T-helper 2 cell treated with Interferon-gamma antibody and Interleukin-4, amounts not matched to agents 5 μg/mL and 100 μg/mL, for 36 hours (primary cell): ENCODE results near the gene OR9Q2.
"Not testable (repeated sequence)": the region's sequence is repeated elsewhere in the genome, so short reads cannot be mapped to it uniquely, and the experiment has no call there.

Experiments used
- DNase-seq: peaks from one replicate; pipeline ENCODE4 v3.0.0; 2021; ENCODE audit warnings: low spot score
- H3K27ac Mint-ChIP-seq: one replicate; pipeline ENCODE4 v1.8.0; 2021; ENCODE audit warnings: mild to moderate bottlenecking, mixed read lengths
- H3K27me3 Mint-ChIP-seq: one replicate; pipeline ENCODE4 v1.8.0; 2021; ENCODE audit warnings: low read depth, mixed read lengths
- H3K36me3 Mint-ChIP-seq: one replicate; pipeline ENCODE4 v1.8.0; 2021; ENCODE audit warnings: low read depth, mixed read lengths
- H3K4me1 Mint-ChIP-seq: one replicate; pipeline ENCODE4 v1.8.0; 2021; ENCODE audit warnings: low read depth, mixed read lengths
- H3K4me3 Mint-ChIP-seq: one replicate; pipeline ENCODE4 v1.8.0; 2022; ENCODE audit warnings: mild to moderate bottlenecking, moderate library complexity, mixed read lengths
- H3K9me3 Mint-ChIP-seq: one replicate; pipeline ENCODE4 v1.8.0; 2021; ENCODE audit warnings: mixed read lengths

Gene OR9Q2

DNA sequence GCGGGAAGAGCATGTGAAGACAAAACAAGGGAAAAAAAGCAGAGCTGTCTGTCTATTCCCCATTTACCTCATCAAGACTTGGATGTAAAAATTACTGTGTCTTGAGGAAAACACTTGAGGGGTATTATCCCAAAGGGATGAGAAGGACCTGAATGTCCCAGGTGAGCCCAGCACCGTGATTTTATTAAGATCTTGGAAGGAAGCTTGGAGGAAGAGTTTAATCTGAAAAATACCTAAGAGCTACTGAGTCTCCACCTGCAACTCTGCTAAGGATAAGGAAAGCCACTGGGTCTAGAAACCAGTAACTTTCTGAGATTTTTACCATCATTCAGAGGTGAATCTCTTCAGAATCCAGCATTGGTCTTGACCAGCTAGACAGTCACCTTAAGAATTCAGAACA is 23.6 kb downstream of the OR9Q2 start, which contains the start of gene OR1S1:
TSS of gene OR1S1 (plus strand) at position 301 of the 400 bp plus-strand sequence.
- not testable (repeated sequence) for H3K4me3 Mint-ChIP-seq, H3K36me3 Mint-ChIP-seq, H3K27ac Mint-ChIP-seq, H3K9me3 Mint-ChIP-seq, DNase-seq, H3K27me3 Mint-ChIP-seq, H3K4me1 Mint-ChIP-seq

DNA sequence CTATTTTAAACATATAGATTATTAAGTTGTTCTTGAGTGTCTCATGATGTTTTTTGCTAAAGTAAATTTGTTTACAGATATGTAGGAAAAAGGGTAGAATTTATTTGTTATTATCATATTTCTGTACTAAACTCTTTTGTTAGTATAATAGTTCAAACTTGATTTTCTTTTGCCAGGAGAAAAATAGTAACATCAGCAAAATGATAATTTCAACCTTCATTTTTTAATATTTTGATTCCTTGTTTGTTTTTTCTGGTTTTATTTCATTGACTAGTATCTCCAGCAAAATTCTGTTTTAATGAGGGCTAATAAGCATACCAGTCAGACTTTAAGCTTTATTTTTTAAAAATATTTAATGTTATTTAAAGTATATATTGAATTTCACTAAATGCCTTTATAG is 27.6 kb downstream of the OR9Q2 start:
- Mint-ChIP-seq H3K4me3 (no peak overlapping the region), H3K4me1 (no peaks in the 10 kb centered on the region), H3K27ac (no peak overlapping the region), H3K27me3 (no peaks in the 10 kb centered on the region), H3K9me3 (no peaks in the 10 kb centered on the region), H3K36me3 (no peaks in the 10 kb centered on the region)
- no peak for DNase-seq

DNA sequence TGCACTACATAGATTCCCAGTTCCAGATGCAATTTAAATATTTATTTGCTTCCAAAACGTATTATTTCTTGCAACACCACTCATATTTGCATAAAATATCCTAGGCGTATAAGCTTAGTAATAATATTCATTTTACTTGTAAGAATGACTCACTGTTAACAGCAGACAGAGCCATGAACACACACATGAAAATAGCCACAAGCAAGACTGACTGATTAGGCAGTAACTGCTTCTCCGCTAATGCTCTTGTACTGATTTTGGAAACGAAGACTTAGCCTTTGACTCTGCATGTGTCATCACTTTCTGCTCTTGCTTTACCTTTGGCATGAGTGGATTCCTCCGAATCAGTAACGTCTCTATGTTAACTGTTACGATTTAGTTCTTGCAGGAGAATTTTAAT is 33.9 kb downstream of the OR9Q2 start:
- Mint-ChIP-seq H3K36me3 (no peaks in the 10 kb centered on the region), H3K9me3 (no peaks in the 10 kb centered on the region), H3K27ac (no peak overlapping the region), H3K4me3 (no peak overlapping the region), H3K27me3 (peaks cover 3% of the 10 kb centered on the region), H3K4me1 (no peaks in the 10 kb centered on the region)
- no peak for DNase-seq

DNA sequence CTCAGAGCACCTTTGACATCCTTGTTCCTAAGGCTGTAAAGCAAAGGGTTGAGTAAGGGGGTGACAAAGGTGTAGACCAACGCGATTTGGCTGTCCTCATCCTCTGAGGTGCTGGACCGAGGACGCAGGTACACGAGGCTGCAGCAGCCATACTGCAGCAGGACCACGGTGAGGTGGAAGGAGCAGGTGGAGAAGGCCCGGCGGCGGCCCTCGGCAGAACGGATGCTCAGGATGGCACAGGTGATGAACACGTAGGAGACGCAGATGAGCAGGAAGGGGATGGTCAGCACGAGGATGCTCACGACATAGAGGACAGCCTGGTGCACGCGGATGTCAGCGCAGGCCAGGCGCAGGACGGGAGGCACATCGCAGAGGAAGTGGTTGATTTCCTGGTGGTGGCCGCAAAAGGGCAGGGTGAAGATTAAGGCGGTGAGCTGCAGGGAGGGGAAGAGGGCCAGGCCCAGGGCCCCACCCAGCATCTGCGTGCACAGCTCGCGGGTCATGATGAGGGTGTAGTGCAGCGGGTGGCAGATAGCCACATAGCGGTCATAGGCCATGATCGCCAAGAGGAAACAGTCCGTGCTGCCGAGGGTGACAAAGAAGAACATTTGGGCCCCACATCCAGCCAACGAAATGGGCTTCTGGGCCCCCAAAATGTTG is 39.2 kb downstream of the OR9Q2 start:
- Mint-ChIP-seq H3K9me3 (no peaks in the 10 kb centered on the region), H3K27ac (no peak overlapping the region), H3K27me3 (peaks cover 3% of the 10 kb centered on the region), H3K36me3 (no peaks in the 10 kb centered on the region), H3K4me3 (no peak overlapping the region), H3K4me1 (no peaks in the 10 kb centered on the region)
- no peak for DNase-seq
